Amygdala (tissue), 56 donors: ENCODE results near the gene HEPACAM.
"Not testable (repeated sequence)": the region's sequence is repeated elsewhere in the genome, so short reads cannot be mapped to it uniquely, and the experiment has no call there.

Source experiments
- DNase-seq, 56 donors: peaks; one replicate each; lab custom pipeline; 2025; lab: John Stamatoyannopoulos, UW

The HEPACAM gene, protein sequence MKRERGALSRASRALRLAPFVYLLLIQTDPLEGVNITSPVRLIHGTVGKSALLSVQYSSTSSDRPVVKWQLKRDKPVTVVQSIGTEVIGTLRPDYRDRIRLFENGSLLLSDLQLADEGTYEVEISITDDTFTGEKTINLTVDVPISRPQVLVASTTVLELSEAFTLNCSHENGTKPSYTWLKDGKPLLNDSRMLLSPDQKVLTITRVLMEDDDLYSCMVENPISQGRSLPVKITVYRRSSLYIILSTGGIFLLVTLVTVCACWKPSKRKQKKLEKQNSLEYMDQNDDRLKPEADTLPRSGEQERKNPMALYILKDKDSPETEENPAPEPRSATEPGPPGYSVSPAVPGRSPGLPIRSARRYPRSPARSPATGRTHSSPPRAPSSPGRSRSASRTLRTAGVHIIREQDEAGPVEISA

DNA sequence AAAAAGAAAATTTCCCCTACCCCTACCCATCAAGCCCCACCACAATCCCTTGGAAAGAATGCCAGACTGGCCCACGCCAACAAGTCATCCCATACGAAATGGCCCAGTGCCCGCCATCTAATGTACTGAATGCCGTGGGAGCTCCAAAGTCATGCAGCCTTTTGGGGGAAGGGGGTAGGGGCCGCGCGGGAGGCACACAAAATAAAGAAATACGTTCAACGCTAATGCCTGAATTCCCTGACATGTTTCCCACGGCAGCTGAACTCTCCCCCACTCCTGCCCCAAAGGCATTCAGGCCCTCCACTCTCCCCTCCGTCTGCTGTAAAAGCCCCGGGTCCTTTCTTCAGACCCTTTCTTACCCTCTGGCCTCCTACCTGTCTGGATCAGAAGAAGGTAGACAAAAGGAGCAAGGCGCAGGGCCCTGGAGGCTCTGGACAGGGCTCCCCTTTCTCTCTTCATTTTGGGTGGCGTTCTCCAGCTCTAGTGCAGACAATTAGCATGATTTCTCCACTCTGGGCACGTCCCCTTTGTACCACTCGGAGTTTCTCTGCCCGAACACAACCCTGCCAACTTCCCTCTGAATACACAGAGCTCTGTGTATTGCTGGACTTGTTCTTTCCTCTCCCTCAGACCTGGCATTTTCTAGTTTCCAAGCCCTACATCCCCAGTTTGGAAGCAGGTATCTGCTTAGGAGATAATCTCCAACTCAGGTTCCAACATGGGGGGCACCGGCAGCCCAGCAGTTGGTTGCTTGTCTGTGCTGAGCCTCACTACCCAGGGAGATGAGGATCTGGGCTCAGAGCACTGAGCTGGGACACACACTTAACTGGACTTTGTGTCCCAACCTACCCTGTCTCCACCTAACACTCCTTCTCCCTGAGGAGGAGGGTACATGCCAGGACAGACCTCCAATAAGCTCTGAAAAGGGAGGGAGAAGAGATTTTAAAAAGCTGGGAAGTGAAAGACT lies at the start of gene HEPACAM:
HEPACAM (minus strand) TSS at position 500 of the 967 bp plus-strand sequence; CDS start at position 459, 41 bp downstream.
- peak in 51 of 56 donors; percentile 25 to 94 (median 71) for DNase-seq

DNA sequence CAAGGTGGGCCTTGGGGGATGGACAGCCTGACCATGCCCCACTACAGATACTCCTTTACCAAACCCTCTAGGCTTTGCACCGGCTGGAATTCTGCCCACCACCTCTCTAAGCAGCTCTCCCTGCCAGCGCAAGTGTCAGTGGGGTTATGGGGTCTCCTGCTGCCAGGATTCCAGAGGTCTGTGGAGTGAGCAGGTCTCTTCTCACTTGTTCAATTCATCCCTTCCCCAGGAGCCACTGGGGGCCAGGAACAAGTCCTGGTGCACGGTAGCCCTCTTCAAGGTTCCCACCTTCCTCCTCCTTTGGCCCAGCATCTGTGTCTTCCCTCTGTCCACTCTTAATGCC lies 48.6 kb upstream of the HEPACAM start:
- DNase-seq: no peak

DNA sequence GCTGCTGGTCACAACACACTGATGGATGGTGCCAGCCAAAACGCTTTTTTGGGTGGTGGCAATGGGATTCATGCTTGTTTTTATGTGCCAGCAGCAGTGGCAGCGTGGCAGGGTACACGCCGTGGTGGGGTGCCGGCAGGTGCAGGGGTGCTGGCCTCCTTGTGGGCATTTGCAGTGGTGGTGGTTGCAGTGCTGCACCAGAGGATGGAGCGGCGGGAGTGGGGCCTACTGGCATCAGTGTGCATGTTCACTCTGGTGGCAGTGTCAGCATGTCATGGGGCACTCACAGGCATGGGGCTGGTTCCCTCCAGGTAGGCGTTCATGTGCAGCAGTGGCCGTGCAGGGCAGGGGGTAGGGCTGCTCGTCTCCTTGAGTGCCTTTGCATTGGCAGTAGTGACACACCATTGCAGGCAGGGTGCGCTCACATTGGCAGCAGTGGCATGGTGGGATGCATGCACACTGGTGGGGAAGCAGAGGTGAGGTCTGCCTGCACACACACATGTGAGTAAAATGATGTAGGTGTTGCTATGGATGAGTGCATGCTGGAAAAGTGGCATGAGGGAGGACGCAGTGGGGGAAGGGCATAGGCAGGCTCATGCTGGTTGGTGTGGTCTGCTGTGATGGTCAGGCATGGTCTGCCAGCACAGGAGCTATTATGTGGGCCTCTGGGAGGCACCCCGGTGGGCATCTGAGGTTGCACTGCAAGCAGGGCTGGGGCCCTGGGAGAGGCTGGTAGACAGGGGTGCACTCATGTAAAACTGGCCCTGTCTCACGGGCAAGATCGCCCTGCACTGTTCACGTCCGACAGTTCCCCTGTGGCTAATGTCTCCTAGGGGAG lies 48.0 kb upstream of the HEPACAM start:
- DNase-seq: no peak

DNA sequence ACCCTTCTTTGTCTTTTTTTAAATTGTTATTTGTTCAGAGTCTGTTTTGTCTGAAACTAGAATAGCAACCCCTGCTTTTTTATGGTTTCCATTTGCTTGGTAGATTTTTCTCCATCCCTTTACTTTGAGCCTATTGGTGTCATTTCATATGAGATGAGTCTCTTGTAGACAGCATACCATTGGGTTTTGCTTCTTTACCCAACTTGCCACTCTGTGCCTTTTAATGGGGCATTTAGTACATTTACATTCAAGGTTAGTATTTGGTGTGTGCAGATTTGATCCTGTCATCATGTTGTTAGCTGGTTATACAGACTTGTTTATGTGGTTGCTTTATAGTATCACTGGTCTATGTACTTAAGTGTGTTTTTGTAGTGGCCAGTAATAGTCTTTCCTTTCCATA lies 46.2 kb upstream of the HEPACAM start:
- no peak for DNase-seq

DNA sequence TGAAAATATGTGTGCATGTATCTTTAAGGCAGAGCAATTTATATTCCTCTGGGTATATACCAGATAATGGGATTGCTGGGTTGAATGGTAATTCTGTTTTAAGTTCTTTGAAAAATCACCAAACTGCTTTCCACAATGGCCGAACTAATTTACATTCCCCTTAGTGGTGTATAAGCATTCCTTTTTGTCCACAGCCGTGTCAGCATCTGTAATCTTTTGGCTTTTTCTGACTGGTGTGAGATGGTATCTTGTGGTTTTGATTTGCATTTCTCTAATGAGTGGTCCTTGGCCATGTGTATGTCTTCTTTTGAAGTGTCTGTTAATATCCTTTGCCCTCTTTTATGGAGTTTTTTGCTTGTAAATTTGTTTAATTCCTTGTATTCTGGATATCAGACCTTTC lies 42.5 kb upstream of the HEPACAM start:
- DNase-seq: no peak

DNA sequence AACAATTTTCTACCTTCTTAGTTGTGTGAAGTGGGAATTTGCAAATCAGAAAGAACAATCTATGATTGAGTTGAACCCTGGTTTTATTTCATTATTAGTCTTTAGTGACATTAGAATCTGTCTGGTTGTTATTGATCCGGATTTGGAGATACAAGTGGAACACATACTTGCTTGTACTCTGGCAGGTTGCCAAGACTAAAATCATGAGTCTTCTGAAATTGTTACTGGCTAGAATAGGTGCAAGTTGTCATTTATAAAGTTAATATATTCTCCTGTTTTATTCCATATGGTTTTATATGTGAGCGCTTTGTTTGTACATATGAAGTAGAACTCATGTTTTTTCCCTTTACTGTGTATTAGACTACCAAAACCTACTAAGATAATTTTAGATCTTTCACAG lies 41.2 kb upstream of the HEPACAM start:
- no peak for DNase-seq

DNA sequence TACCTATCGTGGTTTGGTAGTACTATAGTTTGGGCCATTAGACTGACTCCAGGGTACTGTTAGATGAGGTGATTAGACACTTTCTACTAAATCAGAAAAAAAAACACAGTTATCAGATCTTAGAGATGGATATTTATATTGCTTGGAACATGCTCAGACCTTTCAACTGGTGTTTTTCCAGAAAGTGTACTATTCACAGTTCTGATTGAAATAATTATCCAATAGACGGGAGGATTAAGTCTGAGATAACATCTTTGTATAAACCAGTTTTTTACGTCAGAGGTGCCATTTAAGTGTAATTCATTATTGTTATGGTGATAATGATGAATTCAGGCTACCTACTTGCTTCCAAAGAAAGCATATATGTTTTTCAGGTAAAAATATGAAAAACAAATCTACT lies 40.7 kb upstream of the HEPACAM start:
- DNase-seq: no peak

DNA sequence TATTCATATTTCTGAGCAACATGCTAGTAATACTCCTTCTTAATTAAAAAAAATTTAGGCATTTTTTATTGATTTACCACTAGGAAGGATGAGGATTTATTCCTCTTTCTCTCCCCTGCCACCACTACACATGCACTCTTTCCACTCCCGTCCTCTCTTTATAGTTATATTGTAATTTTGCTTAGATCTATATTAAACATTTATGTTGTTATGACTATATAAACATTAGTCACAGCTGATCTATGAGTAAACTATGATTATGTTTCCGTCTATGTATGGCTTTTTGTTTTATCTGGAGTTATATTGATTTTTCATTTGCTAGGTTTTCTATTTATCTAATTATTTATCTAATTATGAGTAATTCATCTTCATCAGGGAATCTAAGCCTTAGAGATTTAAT lies 36.0 kb upstream of the HEPACAM start:
- DNase-seq: no peak

DNA sequence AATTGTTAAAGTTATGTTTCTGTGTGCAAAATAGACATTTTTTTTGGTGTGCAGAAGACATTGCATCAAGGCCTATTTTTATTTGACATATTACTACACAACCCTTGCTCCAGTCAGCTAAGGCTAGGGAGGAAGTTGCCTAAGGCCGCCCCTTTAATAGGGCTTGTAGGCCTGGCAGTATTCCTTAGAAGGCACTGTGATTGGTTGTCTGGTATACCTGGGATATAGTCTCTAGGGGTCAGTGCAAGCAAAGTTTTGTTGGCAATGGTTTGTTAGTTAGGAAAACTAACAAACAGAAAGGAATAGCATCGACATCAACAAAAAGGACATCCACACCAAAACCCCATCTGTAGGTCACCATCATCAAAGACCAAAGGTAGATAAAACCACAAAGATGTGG lies 35.1 kb upstream of the HEPACAM start:
- DNase-seq: no peak

DNA sequence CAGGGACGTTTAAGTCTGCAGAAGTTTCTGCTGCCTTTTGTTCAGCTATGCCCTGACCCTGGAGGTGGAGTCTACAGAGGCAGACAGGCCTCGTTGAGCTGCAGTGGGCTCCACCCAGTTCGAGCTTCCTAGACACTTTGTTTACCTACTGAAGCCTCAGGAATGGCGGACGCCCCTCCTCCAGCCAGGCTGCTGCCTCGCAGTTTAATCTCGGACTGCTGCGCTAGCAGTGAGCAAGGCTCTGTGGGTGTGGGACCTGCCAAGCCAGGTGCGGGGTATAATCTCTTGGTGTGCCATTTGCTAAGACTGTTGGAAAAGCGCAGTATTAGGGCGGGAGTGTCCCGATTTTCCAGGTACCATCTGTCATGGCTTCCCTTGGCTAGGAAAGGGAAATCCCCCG lies 32.4 kb upstream of the HEPACAM start:
- DNase-seq: not testable (repeated sequence)

DNA sequence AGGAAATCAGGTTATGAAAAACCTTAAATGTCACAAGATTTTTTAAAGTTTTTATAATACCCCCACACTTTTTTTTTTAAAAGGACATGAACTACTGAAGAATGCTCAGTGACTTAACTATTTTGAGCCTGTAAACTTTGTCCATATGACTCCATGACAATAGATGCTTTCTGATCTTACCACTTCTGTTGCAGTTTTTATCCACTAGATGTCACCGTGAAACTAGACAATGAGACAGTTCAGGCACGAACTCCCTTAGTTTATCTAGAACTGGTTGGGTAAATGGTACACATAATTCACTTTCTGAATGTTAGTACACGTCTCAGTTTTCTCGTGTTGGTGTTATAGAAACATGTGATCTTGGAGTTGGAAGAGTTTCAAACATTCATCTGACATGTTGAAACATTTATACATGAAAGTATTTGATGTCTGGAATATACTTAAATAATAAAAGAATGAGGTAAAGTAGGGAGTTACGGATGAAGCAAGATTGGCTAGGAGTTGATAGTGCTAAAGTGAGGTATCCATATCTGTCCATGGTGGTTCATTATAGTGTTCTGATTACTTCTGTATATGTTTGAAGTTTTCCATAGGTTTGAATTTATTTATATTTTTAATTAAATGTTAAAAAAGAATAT lies 26.2 kb upstream of the HEPACAM start:
- peak in 2 of 56 donors; percentile 13 to 75 for DNase-seq

DNA sequence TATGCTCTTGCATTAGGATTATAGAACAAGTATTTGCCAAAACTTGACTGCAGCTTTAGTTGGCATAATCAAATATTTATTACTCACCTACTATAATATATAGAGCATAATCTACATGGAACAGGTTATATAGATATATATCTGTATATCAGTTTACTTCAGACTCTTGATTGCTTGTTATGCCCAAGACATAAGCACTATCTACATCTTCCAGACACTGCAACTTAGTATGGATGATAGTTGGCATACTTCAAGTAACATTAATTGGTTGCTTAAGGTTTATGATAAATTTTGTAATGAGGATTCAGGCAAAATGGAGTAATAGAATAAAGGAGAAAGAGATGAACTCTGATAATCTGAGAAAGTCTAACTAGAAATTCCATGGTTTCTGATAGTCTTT lies 19.2 kb upstream of the HEPACAM start:
- no peak for DNase-seq

DNA sequence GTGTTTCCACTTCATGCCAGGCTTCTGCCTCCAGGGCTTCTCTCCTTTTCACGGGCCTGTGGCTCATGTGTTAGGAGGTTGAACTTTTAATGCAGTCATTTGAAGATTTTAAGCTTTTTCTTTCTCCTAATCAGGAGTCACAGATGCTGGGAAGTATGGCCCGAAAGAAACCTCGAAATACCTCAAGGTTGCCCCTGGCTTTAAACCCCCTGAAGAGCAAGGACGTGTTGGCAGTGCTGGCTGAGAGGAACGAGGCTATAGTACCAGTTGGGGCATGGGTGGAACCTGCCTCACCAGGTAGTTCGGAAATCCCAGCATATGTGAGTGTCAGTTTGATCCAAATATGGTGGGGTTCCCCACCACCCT lies 18.7 kb upstream of the HEPACAM start:
- no peak for DNase-seq

DNA sequence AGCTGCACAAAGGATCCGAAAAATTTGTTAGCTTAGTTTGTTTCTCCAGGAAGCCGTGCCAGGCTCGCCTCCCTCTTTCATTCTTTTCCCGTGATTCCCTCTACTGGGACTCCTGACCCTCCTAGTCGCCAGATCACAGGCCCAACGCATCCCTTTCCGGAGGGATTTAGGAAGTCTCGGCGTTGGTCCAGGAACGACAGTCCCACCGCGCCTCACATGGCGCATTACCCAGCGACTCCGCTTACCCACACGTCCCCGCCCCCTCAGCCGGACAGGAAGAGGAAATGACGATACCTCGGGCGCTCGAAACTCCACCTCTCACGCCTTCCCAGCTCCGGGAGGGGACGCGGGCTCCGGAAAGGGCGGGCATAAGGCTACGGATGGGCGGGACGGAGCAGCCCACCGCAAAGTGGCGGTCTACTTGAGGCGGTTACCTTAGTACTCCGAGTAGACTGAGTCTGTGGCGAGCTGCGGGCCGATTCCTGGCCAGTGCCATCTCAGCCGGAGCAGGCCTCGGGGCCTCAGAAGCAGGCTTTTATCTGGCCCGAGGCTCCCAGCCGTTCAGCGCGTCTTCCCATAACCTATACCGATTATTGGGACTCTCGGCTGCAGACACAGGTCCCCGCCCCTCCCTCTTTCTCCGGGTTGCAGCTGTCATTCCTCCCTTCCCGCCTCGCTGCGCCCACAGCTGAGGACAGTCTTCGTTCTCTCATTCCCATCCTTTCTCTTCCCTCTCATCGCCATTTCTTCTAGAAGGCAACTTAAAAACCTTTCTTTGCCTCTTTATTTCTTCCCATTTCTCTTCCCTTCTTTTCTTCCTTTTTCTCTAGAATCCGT lies 18.1 kb upstream of the HEPACAM start, which contains the start of gene CCDC15:
CCDC15 (plus strand) TSS at position 450 of the 837 bp plus-strand sequence. CDS start 531 bp downstream, outside the sequence.
- peak; percentile 58 to 98 (median 96) for DNase-seq

DNA sequence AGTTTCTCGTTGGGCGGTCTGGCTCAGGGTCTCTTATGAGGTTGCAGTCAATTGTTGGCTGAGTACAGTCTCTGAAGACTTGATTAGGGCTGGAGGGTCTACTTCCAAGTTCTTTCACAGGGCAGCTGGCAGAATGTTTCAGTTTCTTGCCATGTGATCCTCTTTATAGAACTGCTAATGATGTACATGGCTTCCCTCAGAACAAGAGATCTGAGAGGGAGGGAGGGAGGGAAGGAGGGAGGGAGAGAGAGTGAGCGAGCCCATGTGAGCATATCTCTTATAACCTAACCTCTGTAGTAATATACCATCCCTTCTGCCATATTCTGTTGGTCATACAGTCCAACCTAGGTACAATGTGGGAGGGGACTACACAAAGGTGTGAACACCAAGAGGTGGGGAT lies 15.5 kb upstream of the HEPACAM start:
- DNase-seq: no peak

DNA sequence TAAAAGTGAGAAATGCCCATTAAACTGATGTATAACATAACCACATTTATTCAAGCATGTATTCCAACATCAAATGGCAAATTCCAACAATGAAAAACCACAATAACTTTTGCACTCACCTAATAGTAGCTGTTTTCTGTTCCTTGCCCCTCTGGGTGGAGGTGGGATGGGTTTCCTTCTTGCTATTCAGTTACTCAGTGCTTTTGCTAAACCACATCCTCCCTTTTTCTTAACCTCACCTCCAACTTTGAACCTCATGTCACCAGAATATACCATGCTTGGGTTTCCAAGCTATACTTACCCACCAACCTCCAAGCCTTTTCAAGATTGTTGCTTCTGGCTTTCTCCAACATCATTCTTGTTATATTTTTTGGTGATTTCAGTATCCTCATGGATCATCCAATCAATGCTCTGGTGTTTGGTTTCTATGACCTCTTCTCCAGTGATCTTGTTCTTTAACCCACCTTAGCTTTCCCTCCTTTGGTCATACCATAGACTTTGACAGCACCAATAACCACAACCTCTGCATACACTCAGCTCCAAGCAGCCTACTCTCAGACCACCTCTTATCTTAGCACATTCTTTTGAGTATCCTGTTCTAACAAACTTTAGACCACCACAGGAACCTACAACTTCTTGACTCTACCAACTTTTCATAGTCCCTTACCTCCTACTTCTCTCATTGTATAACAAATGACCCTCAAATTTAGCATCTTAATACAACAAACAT lies 14.9 kb upstream of the HEPACAM start:
- no peak for DNase-seq

DNA sequence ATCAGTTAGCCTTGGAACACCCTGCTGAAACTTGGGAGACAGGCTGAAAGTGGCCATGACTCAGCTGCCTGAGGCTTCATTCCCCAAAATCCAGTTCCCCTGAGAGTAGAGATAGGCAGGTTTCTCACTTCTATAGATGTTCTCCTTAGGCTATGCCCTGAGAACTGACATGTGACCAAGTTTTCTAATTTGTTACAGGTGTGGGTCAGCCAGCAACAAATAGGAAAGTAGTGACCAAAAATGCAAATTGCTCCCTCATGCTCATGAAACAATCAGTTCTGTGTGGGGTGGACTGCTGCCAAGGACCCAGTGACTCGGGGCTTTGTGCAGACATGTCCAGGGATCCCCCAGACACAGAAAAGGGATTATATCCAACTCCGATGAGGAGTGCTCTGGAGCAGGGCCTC lies 10.9 kb upstream of the HEPACAM start:
- peak in 51 of 56 donors; percentile 17 to 95 (median 67) for DNase-seq

DNA sequence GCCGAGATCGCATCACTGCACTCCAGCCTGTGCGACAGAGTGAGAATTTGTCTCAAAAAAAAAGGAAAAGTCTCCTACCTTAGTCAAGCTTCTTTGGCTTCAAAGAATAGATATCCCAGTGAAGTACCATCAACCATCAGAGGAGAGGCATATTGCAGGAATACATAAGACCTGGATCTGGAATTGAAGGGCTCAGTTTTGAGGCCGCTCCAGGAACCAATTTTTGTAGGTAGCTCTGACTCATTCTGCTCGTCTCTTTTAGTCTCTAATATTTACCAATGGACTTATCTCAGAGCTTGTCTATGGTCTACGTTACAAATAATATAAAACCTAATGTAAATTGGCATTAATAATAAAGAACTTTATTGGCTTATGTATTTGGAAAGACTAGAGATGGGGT lies 10.0 kb upstream of the HEPACAM start:
- DNase-seq: no peak
